HepG2 (cell line): ENCODE data around the gene HIVEP2. TPM values are rescaled to one million over a fixed set of nuclear protein-coding genes. Genes with fewer than 3 reads are reported as not detected.

Experiments
- ATAC-seq: fragments of 200-7000 bp; cut with Tn5 transposase; 3 replicates; pipeline ENCODE4 v1.9.1; 2020; ENCODE audit warnings: mild to moderate bottlenecking, moderate library complexity
- BruUV-seq: library from RNA; stranded (reverse); fragments of 400-500 nt; replicated peaks from 2 replicates; lab custom pipeline; 2021; lab: Mats Ljungman, UMichigan
- CTCF ChIA-PET: fragments of 300-600 bp; formaldehyde crosslinking; extraction: SDS; loops from one replicate; lab custom pipeline; 2021; ENCODE audit warnings: low total read pairs, inconsistent platforms, low intra/inter-chr PET ratio; lab: Yijun Ruan, JAX
- POLR2A ChIA-PET: fragments of 350-600 bp; sonication (Branson Sonifier 250); formaldehyde crosslinking; loops from one replicate; lab custom pipeline; 2020; ENCODE audit warnings: antibody characterized with exemption, inconsistent platforms; lab: Yijun Ruan, JAX
- DNase-seq: peaks from one replicate; pipeline ENCODE4 v3.0.0-alpha.2; 2015; ENCODE audit warnings: low spot score
- FAIRE-seq: peaks from 3 replicates; lab custom pipeline; 2011; peaks lifted over from hg19 to GRCh38; lab: Jason Lieb, UNC
- H2AFZ ChIP-seq: one replicate; pipeline ENCODE4 v1.6.1; 2011; ENCODE audit warnings: low read length, inconsistent platforms
- H3K27ac ChIP-seq: fragments of 300-600 bp; 3 replicates; pipeline ENCODE4 v1.8.0; 2011; ENCODE audit warnings: mixed run types, mild to moderate bottlenecking, mixed read lengths, low read length, inconsistent platforms; ENCODE audit not compliant: insufficient read depth; ENCODE audit errors: extremely low read length
- H3K27me3 ChIP-seq, 2 experiments: fragments of 200-600 bp in 1 of 2; 2 replicates in 1 of 2; 3 replicates in 1 of 2; pipeline versions ENCODE4 v1.6.0 to v1.8.0; 2011; ENCODE audit warnings: low read length in 2 of 2, mild to moderate bottlenecking in 2 of 2, moderate library complexity in 2 of 2, inconsistent platforms in 1 of 2; ENCODE audit not compliant: insufficient read depth in 2 of 2, control insufficient read depth in 1 of 2
- H3K36me3 ChIP-seq, 2 experiments: fragments of 200-600 bp in 1 of 2; replicated peaks in 1 of 2; 2 replicates in 1 of 2; 3 replicates in 1 of 2; pipeline versions ENCODE4 v1.5.1 to v1.8.0; 2011; ENCODE audit warnings: low read length in 2 of 2, inconsistent platforms in 1 of 2; ENCODE audit not compliant: insufficient read depth in 2 of 2, control insufficient read depth in 1 of 2
- H3K4me1 ChIP-seq: 2 replicates; pipeline ENCODE4 v1.5.1; 2012; ENCODE audit warnings: low read length, inconsistent platforms; ENCODE audit not compliant: insufficient read depth
- H3K4me2 ChIP-seq: 2 replicates; pipeline ENCODE4 v1.6.0; 2011; ENCODE audit warnings: low read depth, low read length, inconsistent platforms
- H3K4me3 ChIP-seq, 3 experiments: fragments of 200-600 bp in 1 of 3; sonication (generic), shearing (Covaris generic) in 1 of 3; replicated peaks in 1 of 3; 2 replicates each; pipeline ENCODE4 v1.5.1; 2011 to 2016; ENCODE audit warnings: low read length in 3 of 3, inconsistent platforms in 2 of 3, low read depth in 2 of 3, mild to moderate bottlenecking in 2 of 3, control low read depth in 1 of 3, mixed read lengths in 1 of 3; ENCODE audit not compliant: insufficient read depth in 1 of 3
- H3K79me2 ChIP-seq: one replicate; pipeline ENCODE4 v1.6.1; 2011; ENCODE audit warnings: low read length, inconsistent platforms; ENCODE audit not compliant: insufficient read depth
- H3K9ac ChIP-seq: 2 replicates; pipeline ENCODE4 v1.6.0; 2011; ENCODE audit warnings: mild to moderate bottlenecking, low read depth, low read length, inconsistent platforms; ENCODE audit not compliant: insufficient read depth
- H3K9me3 ChIP-seq: 2 replicates; pipeline ENCODE4 v1.5.1; 2012; ENCODE audit warnings: mild to moderate bottlenecking, low read length
- H4K20me1 ChIP-seq: 2 replicates; pipeline ENCODE4 v1.6.0; 2011; ENCODE audit warnings: inconsistent platforms, mild to moderate bottlenecking, low read length, moderate library complexity; ENCODE audit not compliant: insufficient read depth
- ATF7-NPFF ChIP-seq: sonication (generic); formaldehyde crosslinking; IDR thresholded peaks from 2 replicates; pipeline ENCODE4 v1.8.1; 2023; ENCODE audit warnings: mild to moderate bottlenecking, low read depth, missing genetic modification reagents, moderate library complexity
- EHMT2 ChIP-seq: fragments of 200-600 bp; sonication (generic); IDR thresholded peaks from 2 replicates; pipeline ENCODE4 v1.7.0; 2017; ENCODE audit warnings: antibody characterized with exemption, low read depth, low read length, borderline replicate concordance
- HINFP ChIP-seq: sonication (generic); formaldehyde crosslinking; IDR thresholded peaks from 2 replicates; pipeline ENCODE4 v1.4.0; 2020; ENCODE audit warnings: low read depth, mild to moderate bottlenecking, missing genetic modification reagents
- JDP2 ChIP-seq: sonication (generic); formaldehyde crosslinking; IDR thresholded peaks from 2 replicates; pipeline ENCODE4 v1.8.1; 2022; ENCODE audit warnings: missing genetic modification reagents, borderline replicate concordance
- NFKB2 ChIP-seq: sonication (generic); formaldehyde crosslinking; IDR thresholded peaks from 2 replicates; pipeline ENCODE4 v1.4.0; 2020; ENCODE audit warnings: missing genetic modification reagents, borderline replicate concordance
- SAFB2 ChIP-seq: sonication (generic); formaldehyde crosslinking; IDR thresholded peaks from 2 replicates; pipeline ENCODE4 v1.5.1; 2020; ENCODE audit warnings: missing genetic modification reagents, low read depth, mild to moderate bottlenecking, borderline replicate concordance
- SALL2 ChIP-seq: sonication (generic); formaldehyde crosslinking; IDR thresholded peaks from 2 replicates; pipeline ENCODE4 v1.8.1; 2023; ENCODE audit warnings: mild to moderate bottlenecking, missing genetic modification reagents, inconsistent platforms
- SAP130 ChIP-seq: IDR thresholded peaks from 2 replicates; pipeline ENCODE4 v1.6.1; 2016; ENCODE audit warnings: low read depth
- SNRNP70 ChIP-seq: fragments of 200-400 bp; formaldehyde crosslinking; IDR thresholded peaks from 2 replicates; pipeline ENCODE4 v1.6.1; 2017; ENCODE audit warnings: mild to moderate bottlenecking, low read depth, low read length, moderate library complexity
- SRSF9 ChIP-seq: fragments of 200-400 bp; formaldehyde crosslinking; IDR thresholded peaks from 2 replicates; pipeline ENCODE4 v1.6.1; 2018; ENCODE audit warnings: borderline replicate concordance, mild to moderate bottlenecking, low read depth, low read length; ENCODE audit not compliant: insufficient read depth, poor library complexity, severe bottlenecking
- ZKSCAN1 ChIP-seq: fragments of 150-350 bp; IDR thresholded peaks from 2 replicates; pipeline ENCODE4 v1.6.1; 2014; ENCODE audit warnings: low read length
- ZMYM2 ChIP-seq: sonication (generic); formaldehyde crosslinking; IDR thresholded peaks from 2 replicates; pipeline ENCODE4 v1.8.0; 2022; ENCODE audit warnings: mild to moderate bottlenecking, missing genetic modification reagents
- ZNF484 ChIP-seq: sonication (generic); formaldehyde crosslinking; IDR thresholded peaks from 2 replicates; pipeline ENCODE4 v1.5.1; 2020; ENCODE audit warnings: mild to moderate bottlenecking, low read depth, missing genetic modification reagents, borderline replicate concordance
- ZNF670 ChIP-seq: sonication (generic); formaldehyde crosslinking; IDR thresholded peaks from 2 replicates; pipeline ENCODE4 v1.8.0; 2022; ENCODE audit warnings: mild to moderate bottlenecking, missing genetic modification reagents, borderline replicate concordance
- ZUFSP ChIP-seq: sonication (generic); formaldehyde crosslinking; IDR thresholded peaks from 2 replicates; pipeline ENCODE4 v1.9.0; 2021; ENCODE audit warnings: missing genetic modification reagents, mild to moderate bottlenecking, borderline replicate concordance
- WGBS: methylation state at CpG from one replicate; pipeline ENCODE4 v1.1.6; 2017; ENCODE audit warnings: low lambda C conversion rate; 5-methylcytosine and 5-hydroxymethylcytosine counted together
- in situ Hi-C: cut with HindIII; loops from 2 replicates; pipeline ENCODE4 v1.10.0; 2017; ENCODE audit warnings: low pct_unique_long_range_greater_than_20kb; ENCODE audit not compliant: extremely low pct_ligation_motif_present
- intact Hi-C: fragments of 100-400 bp; cut with micrococcal nuclease; formaldehyde crosslinking; loops from one replicate; pipeline ENCODE4 v1.10.0; 2022; ENCODE audit not compliant: unreplicated experiment
- polyA plus RNA-seq, 8 experiments: library from polyadenylated mRNA; depleted of rRNA in 3 of 8; stranded (reverse) in 7 of 8; unstranded in 1 of 8; fragments of >200 nt; fragmentation: Illumina TruSeq in 4 of 8; extraction: Trizol in 4 of 8; gene quantifications; 2 replicates each; pipeline versions ENCODE4 v1.2.1 to v1.2.3, GENCODE V29; 2011 to 2016; ENCODE audit warnings: low read depth in 4 of 8, missing spikeins in 1 of 8, mixed read lengths in 1 of 8; ENCODE audit not compliant: insufficient read depth in 1 of 8
- total RNA-seq, 5 experiments: library from RNA; depleted of rRNA; stranded (reverse); fragments of >200 nt; fragmentation: Illumina TruSeq; extraction: Trizol; gene quantifications; 2 replicates each; pipeline ENCODE4 v1.2.3, GENCODE V29; 2016; ENCODE audit warnings: low read depth in 1 of 5

HIVEP2 gene
- total and polyA plus RNA-seq, 2 of the 13 experiments (the other 11 are each of a cell fraction or from before 2014, with no cell fraction given) = 3.4 to 12.9 TPM

GRCh38 chr6:142913036-142913510 lies 31.9 kb downstream of the HIVEP2 start:
- Histone ChIP-seq H3K36me3 (no peaks in the 10 kb centered on the region), H2AFZ (no peak overlapping the region), H3K27me3 (no peaks in the 10 kb centered on the region), H3K27ac (no peak overlapping the region), H3K9ac (no peak overlapping the region), H4K20me1 (no peaks in the 10 kb centered on the region; the same call in 1 of the 2 replicates), H3K4me2 (no peak overlapping the region), H3K79me2 (no peaks in the 10 kb centered on the region), H3K9me3 (no peaks in the 10 kb centered on the region), H3K4me1 (no peaks in the 10 kb centered on the region), H3K4me3 (no peak overlapping the region)
- DNase-seq = no peak
- no TSS peak for BruUV-seq
- ChIA-PET CTCF (no interaction called here), POLR2A (no interaction called here)
- ATAC-seq = no peak
- no peak for FAIRE-seq
- in situ Hi-C loops = no loop called here
- TF ChIP-seq SRSF9 (no peak), NFKB2 (CRISPR knock-in tag) (no peak), ZKSCAN1 (no peak), SALL2 (CRISPR knock-in tag) (no peak), EHMT2 (no peak), ZMYM2 (CRISPR knock-in tag) (no peak), SAFB2 (CRISPR knock-in tag) (no peak), SNRNP70 (no peak), ZUFSP (CRISPR knock-in tag) (no peak), HINFP (CRISPR knock-in tag) (no peak), SAP130 (CRISPR knock-in tag) (no peak), JDP2 (CRISPR knock-in tag) (no peak), ZNF484 (no peak), ZNF670 (no peak), ATF7-NPFF (CRISPR knock-in tag) (no peak)
- WGBS = 94% methylated on average over 5 of the region's 5 CpGs
- intact Hi-C loops = no loop called here
